ENCODE results near the gene ATP1A4.

Gene ATP1A4

GRCh38 chr1:160206421-160207117, 55.2 kb downstream of the ATP1A4 start:
- peak; percentile 92 for DNase-seq (ENCODE audit: low spot score)

DNA sequence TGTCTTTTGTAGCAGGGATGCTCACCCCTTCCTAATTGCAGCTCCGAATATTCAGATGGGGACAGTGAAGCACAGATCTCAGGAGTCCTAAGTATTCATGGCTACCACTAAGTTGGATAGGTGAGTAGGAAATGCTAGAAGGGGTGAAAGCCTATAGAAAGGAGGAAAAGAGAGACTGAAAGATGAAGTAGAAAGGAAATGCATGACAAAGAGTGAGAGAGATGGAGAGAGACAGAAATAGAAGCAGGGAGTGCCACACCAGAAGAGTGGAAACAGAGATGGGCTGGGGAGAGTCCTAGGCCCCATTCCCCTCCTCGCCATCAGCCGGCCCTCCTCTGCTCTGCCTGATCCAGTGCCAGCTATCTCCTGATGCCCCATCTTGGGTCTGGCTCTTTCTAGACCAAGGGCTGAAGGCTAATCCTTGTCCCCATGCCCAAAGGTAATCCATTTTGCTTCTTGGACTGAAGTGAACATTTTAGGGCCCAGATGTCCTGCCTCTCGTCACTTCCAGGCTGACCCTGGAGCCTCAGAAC, 55.8 kb downstream of the ATP1A4 start:
- no peak for DNase-seq (ENCODE audit: low spot score)

DNA sequence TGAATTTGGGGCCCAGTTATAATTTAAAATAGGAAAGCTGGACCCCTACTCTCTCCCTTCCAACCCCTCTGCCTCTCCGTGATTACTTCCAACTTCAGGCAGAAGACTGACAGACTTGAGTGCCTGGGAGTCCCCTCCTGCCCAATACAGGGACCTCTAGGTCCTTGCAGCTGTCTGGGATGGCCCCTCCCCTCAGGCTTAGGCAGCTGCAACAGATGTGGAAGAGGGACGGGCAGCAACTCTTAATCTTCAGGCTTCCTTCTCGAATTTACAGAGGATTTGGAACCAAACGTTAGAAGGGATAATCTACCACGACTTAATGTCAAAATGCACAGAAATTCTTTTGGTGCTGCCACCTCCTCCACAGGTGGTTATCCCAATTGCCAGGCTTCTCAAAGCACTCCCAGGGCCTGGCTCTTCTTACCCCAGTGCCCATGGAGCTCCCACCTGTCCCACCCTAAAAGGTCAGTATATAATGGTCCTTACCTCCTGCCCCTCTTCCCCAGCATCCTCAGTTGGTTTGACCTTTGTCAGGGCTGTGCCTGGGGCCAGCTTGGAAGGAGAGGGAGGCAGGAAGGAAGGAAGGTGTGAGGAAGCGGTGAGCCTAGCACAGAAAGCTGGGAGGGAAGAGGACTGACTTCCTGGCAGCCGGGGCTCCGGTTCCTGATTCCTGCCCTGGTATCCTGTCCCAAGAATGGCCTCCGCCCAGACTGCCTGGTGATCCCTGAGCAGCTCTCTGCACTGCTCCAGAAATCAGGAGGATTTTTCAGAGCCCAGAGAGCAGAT, 56.6 kb downstream of the ATP1A4 start:
- no peak for DNase-seq (ENCODE audit: low spot score)

DNA sequence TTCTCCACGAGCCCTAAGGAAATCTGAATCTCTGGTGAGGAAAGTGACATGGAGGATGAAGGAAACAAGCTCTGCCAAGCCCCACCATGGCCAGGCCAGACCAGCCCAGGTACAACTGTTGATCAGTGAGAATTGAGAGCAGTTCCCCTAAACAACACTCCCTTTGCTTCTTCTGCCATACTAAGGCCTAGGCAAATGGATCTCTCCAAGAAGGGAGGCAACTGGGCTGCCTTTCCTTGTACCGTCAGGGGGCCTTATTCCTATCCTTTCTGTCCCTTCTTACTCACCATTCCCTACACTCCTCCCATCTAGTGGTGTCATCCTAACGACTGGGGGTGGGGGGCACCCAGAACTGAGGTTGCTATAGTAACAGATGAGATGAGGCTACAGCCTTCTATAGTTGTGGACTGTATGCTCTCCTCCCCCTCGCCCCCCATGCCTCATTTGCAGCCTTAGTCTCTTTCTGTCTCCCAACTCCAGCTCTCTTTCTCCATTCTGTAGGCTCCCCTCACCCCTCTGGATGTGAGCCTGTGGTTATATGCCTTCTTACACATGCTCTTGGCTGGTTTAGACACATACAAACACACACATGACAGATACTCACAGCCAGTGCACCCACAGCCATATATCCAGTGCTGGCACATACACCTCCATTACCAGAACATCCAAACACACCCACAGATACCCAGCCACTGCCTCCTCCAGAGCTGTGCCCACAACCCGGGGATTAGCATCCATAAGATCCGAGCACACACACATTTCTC, 57.3 kb downstream of the ATP1A4 start:
- no peak for DNase-seq (ENCODE audit: low spot score)

DNA sequence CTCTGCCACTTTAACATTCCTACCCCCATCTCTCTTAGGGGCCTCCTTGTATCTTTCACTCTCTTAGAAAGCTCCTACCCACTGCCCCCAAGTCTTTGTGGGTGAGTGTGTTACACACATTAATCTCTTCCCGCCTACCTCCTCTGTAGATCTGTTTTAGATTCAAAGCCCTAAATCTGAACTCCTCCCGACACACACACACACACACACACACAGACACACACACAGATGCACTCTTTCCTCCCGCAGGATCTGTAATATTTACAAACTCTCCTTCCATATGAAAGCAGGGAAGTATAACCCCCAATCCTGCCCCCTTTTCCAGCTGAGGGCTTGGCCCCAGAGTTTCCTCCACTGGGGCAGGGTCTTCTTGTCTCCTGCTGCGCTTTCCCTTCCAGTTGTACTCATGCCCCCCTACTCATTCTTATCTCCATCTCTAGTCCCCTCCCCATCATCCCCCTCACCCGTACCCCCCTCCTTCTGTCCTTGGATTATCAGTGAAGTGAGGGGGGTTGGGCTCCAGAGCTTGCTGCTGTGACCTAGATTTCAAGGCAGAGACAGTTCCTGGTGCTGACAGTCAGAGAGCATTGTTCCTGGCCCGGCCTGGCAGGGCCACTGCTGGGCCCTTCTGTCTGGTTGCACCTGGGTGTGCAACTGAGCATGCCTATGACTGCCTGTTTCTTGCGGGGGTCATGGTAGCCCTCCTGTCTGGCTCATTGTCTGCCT, 58.1 kb downstream of the ATP1A4 start:
- DNase-seq (ENCODE audit: low spot score), result no peak

DNA sequence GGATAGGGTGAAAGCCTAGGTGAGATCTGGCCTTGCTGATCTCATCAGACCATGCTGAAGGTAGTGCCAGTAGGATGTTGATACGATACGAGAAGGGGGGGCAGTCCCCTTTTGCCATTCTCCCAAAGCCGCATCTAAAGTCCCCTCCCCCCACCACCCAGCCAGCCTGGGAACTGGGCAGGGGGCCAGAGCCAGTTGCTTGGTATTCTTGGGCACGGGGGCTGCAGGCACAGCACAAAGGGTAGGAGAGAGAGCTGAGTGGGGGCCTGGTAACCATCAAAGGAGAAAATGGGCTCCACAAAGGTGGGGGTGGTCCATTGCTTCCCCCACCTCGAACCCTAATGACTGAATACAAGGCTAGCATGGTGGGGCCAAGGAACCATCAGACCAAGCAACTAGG, 59.2 kb downstream of the ATP1A4 start:
- DNase-seq (ENCODE audit: low spot score), result no peak

DNA sequence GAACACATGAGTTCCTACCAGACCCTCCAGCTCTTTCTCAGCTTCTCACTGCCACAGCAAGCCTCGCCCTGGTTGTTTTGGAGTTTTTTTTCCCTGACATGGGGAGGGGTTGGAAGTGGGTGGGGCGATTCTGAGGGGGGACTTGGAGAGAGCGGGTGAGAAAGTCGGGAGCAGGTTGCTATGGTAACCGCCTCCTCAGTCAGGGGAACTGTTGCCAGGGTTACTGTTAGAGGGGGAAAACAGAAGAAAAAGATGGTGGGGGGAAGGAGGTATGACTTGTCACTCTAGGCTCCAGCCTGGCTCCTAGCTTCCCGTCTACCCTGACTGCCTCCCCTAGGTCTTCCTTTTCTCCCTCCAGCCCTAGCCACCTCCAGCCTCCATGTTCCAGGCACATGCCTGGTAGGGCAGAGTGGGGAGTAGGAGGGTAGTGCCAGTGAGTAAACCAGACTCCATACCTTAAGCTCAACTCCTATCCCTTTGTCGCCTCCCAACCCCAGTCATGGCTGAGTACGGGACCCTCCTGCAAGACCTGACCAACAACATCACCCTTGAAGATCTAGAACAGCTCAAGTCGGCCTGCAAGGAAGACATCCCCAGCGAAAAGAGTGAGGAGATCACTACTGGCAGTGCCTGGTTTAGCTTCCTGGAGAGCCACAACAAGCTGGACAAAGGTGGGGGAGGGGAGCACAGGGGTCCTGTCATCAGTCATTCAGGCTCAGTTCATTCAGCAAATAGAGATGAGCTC, 59.8 kb downstream of the ATP1A4 start:
- DNase-seq (ENCODE audit: low spot score), result no peak

- DNase-seq (ENCODE audit: low spot score), result no peak
These were observed 63.2 kb downstream of the ATP1A4 start for GRCh38 chr1:160214481-160215140.

GRCh38 chr1:160216301-160216700, 64.9 kb downstream of the ATP1A4 start:
- DNase-seq (ENCODE audit: low spot score), result no peak

- DNase-seq (ENCODE audit: low spot score), result no peak
These were observed 66.2 kb downstream of the ATP1A4 start for GRCh38 chr1:160217481-160218051.

GRCh38 chr1:160219062-160219929, 67.9 kb downstream of the ATP1A4 start:
- peak; percentile 73 for DNase-seq (ENCODE audit: low spot score)

GRCh38 chr1:160220301-160220700, 68.9 kb downstream of the ATP1A4 start:
- no peak for DNase-seq (ENCODE audit: low spot score)

DNA sequence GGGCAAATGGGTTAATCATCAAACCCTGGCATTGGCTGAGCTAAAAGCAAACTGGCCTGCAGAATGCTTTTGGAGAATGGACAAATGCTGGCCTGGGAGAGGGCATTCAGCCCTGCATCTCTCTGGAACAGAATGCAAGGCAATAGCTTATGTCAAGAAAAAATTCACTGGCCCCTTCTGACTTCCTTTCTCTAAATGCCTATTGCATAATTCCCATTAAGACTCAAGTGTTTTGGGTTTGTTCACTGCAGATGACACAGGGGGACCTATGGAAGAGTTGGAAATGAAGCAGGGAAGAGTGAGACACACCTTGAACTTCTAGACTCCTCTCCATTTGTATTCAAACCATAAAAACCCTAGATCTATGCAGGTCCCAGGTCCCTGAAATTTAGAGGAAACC, 69.7 kb downstream of the ATP1A4 start:
- no peak for DNase-seq (ENCODE audit: low spot score)

DNA sequence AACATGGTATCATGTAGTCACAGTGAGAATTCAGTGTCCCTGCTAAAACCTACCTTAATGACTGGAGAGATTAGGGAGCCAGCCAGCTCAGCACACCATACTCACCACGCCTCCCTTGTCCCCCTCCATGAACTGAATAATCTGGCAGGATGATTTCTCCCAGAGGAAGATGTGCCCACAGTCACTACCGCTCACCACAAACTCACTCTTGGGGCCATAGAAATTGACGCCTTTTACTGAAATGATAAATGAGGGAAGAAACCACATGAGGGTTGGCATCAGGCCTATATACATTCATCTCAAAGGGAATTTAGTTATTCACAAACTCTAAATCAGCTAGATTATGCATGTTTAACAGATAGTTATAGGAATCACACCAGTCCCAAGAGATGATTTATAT, 71.1 kb downstream of the ATP1A4 start:
- DNase-seq (ENCODE audit: low spot score), result no peak

- no peak for DNase-seq (ENCODE audit: low spot score)
These were observed 73.2 kb downstream of the ATP1A4 start for GRCh38 chr1:160224606-160225005.

DNA sequence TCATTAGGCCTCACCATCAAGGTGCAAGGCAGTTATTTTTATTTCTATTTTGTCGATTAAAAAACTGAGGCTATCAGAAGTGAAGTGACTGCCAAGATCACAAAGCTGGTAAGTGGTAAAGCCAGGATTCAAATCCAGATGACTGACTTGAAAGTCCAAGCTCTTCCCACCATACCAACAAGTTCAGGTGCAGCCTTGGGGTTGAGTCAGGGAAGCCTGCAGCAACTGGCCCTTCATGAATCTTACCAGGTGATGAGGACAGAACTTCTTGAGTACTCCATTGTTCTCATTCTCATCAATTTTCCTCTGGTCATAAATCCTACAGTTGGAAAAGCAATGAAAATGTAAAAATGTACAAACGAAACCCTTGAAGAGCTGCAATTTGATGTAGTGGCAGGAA, 73.9 kb downstream of the ATP1A4 start:
- DNase-seq (ENCODE audit: low spot score), result no peak

DNA sequence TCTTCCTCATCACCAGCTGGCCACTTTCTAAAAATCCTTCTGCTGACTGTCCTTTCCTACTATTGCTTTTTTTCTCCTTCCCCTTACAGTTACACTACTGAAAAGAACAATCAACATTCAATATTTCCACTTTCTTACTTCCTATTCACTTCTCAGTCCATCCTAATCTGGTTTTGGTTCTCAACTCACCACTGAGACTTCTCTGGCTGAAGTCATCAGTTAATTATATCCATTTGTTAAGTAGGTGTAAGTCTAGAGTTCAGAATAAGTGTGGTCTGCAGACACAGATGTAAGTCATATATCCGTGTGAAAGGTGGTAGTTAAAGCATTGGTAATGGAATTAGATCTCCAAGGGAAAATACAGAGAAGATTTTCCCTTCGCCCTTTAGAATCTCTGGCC, 75.2 kb downstream of the ATP1A4 start:
- no peak for DNase-seq (ENCODE audit: low spot score)

GRCh38 chr1:160227034-160227433, 75.6 kb downstream of the ATP1A4 start:
- no peak for DNase-seq (ENCODE audit: low spot score)

DNA sequence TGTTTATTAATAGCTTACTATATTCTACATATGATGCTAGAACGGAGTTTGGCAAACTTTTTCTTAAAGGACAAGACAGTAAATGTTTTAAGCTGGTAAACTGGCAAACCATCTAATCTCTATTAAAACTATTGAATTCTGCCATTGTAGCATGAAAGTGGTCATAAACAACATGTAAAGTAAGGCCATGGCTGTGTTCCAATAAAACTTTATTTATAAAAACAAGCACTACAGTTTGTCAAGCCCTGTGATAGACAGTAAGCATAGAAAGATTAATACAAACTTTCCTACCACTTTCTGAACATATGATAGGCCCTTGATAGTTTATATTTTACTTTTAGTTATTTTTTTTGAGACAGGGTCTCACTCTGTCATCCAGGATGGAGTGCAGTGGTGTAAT, 76.2 kb downstream of the ATP1A4 start:
- DNase-seq (ENCODE audit: low spot score), result no peak
